ENCODE data around the gene CELA3A.
A peak's percentile ranks its signal among the peaks of the same experiment; 100 is the strongest.

CELA3A gene

DNA sequence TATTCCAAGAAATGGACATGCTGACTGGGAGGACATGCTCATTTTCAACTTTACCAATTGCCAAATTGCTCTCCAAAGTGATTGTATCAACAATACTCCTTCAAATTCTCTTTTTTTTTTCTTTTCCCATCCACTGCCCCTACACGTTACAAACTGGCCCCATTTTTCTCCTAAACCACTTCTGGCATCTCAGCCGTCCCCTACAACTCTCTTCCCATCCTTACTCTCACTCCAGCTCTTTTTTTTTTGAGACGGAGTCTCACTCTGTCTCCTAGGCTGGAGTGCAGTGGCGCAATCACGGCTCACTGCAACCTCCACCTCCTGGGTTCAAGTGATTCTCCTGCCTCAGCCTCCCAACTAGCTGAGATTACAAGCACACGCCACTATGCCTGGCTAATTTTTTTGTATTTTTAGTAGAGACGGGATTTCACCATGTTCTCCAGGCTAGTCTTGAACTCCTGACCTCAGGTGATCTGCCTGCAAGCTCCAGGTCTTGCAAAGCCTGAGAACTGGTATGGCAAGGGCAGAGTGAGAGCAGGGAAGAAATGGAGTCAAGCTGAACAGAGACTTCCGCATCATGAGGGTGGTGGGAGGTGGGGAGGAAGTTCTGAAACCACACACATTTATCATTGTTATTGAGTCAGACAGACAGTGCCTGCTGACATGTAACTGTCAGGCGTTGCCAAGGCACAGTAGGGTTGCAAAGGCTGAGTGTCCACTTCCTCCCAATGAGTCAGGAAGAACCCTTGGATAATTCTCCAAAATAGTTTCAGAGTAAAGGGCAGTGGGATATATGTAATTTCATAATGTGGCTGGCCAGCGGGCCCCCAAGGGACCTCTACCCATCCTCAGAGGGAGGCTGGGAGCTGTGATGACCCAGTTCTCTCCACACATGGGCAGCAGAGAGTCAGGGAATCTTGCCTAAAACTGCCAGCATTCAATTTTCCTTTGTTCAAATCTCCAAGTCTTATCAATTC, 17.4 kb downstream of the CELA3A start:
- no peak overlapping the region for H3K4me2 ChIP-seq (ENCODE audit: low read length)
- H3K79me2 ChIP-seq (ENCODE audit: insufficient read depth, low read length): no peaks in the 10 kb centered on the region
- H3K9me2 ChIP-seq (ENCODE audit: low read depth, low read length): no peaks in the 10 kb centered on the region
- no peaks in the 10 kb centered on the region for H3K27me3 ChIP-seq (ENCODE audit: insufficient read depth, low read length)
- no peaks in the 10 kb centered on the region for H3K9me3 ChIP-seq (ENCODE audit: low read length)
- no peak overlapping the region for H3K27ac ChIP-seq (ENCODE audit: low read depth, low read length, poor library complexity, severe bottlenecking)
- H3K4me3 ChIP-seq (ENCODE audit: low read depth, low read length, poor library complexity, severe bottlenecking): no peak overlapping the region
- H3K36me3 ChIP-seq (ENCODE audit: insufficient read depth, low read length): no peaks in the 10 kb centered on the region
- H4K20me1 ChIP-seq (ENCODE audit: insufficient read depth, low read length): no peaks in the 10 kb centered on the region
- no peak overlapping the region for H2AFZ ChIP-seq (ENCODE audit: low read length)
- peaks cover under 1% of the 10 kb centered on the region for H3K4me1 ChIP-seq (ENCODE audit: insufficient read depth, low read length, severe bottlenecking)
- no peak overlapping the region for H3K9ac ChIP-seq (ENCODE audit: low read length)
- TF ChIP-seq, protein P1, sequence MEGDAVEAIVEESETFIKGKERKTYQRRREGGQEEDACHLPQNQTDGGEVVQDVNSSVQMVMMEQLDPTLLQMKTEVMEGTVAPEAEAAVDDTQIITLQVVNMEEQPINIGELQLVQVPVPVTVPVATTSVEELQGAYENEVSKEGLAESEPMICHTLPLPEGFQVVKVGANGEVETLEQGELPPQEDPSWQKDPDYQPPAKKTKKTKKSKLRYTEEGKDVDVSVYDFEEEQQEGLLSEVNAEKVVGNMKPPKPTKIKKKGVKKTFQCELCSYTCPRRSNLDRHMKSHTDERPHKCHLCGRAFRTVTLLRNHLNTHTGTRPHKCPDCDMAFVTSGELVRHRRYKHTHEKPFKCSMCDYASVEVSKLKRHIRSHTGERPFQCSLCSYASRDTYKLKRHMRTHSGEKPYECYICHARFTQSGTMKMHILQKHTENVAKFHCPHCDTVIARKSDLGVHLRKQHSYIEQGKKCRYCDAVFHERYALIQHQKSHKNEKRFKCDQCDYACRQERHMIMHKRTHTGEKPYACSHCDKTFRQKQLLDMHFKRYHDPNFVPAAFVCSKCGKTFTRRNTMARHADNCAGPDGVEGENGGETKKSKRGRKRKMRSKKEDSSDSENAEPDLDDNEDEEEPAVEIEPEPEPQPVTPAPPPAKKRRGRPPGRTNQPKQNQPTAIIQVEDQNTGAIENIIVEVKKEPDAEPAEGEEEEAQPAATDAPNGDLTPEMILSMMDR (IDR thresholded peaks at IDR 0.05; ENCODE audit: low read length): peak; percentile 16; the same call in 1 of the 2 replicates
- TF ChIP-seq EZH2 (IDR thresholded peaks at IDR 0.05; ENCODE audit: borderline replicate concordance, low read length): no peak
- no peaks in the 10 kb centered on the region for H3F3A ChIP-seq (ENCODE audit: insufficient read depth, low read length)

DNA sequence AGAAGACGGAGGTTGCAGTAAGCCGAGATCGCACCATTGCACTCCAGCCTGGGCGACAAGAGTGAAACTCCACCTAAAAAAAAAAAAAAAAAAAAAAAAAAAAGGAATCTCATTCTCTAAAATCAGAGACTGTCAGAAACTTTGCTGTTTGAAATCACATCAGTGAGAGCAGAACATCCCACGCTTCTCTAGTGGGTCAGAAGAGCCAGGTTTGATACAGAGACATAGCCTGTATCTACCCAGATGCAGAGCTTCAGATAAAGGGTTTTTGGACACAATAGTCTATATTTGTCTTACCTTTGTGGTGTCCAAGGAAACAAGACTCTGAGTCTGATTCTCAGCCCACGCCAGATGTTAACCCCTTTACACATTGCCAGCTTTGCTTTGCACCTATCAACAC, 19.6 kb downstream of the CELA3A start:
- Histone ChIP-seq H3K79me2 (ENCODE audit: insufficient read depth, low read length) (no peaks in the 10 kb centered on the region), H2AFZ (ENCODE audit: low read length) (no peak overlapping the region), H3K9ac (ENCODE audit: low read length) (no peak overlapping the region), H3K4me1 (ENCODE audit: insufficient read depth, low read length, severe bottlenecking) (peaks cover 16% of the 10 kb centered on the region), H3K9me2 (ENCODE audit: low read depth, low read length) (no peaks in the 10 kb centered on the region), H3K27me3 (ENCODE audit: insufficient read depth, low read length) (no peaks in the 10 kb centered on the region), H3K27ac (ENCODE audit: low read depth, low read length, poor library complexity, severe bottlenecking) (no peak overlapping the region), H3K4me2 (ENCODE audit: low read length) (no peak overlapping the region), H3K36me3 (ENCODE audit: insufficient read depth, low read length) (peaks cover 4% of the 10 kb centered on the region; the same call in 1 of the 2 replicates), H3K9me3 (ENCODE audit: low read length) (no peaks in the 10 kb centered on the region), H4K20me1 (ENCODE audit: insufficient read depth, low read length) (no peaks in the 10 kb centered on the region), H3K4me3 (ENCODE audit: low read depth, low read length, poor library complexity, severe bottlenecking) (no peak overlapping the region), H3F3A (ENCODE audit: insufficient read depth, low read length) (no peaks in the 10 kb centered on the region)
- no peak for TF ChIP-seq EZH2 (IDR thresholded peaks at IDR 0.05; ENCODE audit: borderline replicate concordance, low read length)
- TF ChIP-seq, protein P1 (IDR thresholded peaks at IDR 0.05; ENCODE audit: low read length): no peak

GRCh38 chr1:22024485-22025367, 23.3 kb downstream of the CELA3A start:
- no peaks in the 10 kb centered on the region for H3K9me2 ChIP-seq (ENCODE audit: low read depth, low read length)
- no peaks in the 10 kb centered on the region for H3K9me3 ChIP-seq (ENCODE audit: low read length)
- peak overlapping the region; percentile 100 for H3K9ac ChIP-seq (ENCODE audit: low read length)
- peak overlapping the region; percentile 91 for H3K4me2 ChIP-seq (ENCODE audit: low read length)
- H2AFZ ChIP-seq (ENCODE audit: low read length): peak overlapping the region; percentile 95
- H3K36me3 ChIP-seq (ENCODE audit: insufficient read depth, low read length): peaks cover 8% of the 10 kb centered on the region; the same call in 1 of the 2 replicates
- H3K4me1 ChIP-seq (ENCODE audit: insufficient read depth, low read length, severe bottlenecking): peaks cover 26% of the 10 kb centered on the region
- H4K20me1 ChIP-seq (ENCODE audit: insufficient read depth, low read length): no peaks in the 10 kb centered on the region
- no peaks in the 10 kb centered on the region for H3K79me2 ChIP-seq (ENCODE audit: insufficient read depth, low read length)
- H3K4me3 ChIP-seq (ENCODE audit: low read depth, low read length, poor library complexity, severe bottlenecking): peak overlapping the region; percentile 100
- TF ChIP-seq EZH2 (IDR thresholded peaks at IDR 0.05; ENCODE audit: borderline replicate concordance, low read length): no peak
- TF ChIP-seq, protein P1 (IDR thresholded peaks at IDR 0.05; ENCODE audit: low read length): 0 out of 2 replicates have a peak, but pooled peaks have one; percentile 2
- no peaks in the 10 kb centered on the region for H3K27me3 ChIP-seq (ENCODE audit: insufficient read depth, low read length)
- peak overlapping the region; percentile 91 for H3K27ac ChIP-seq (ENCODE audit: low read depth, low read length, poor library complexity, severe bottlenecking)
- H3F3A ChIP-seq (ENCODE audit: insufficient read depth, low read length): no peaks in the 10 kb centered on the region

Data from OCI-LY1 (cell line).